Measurements from ENCODE around the gene SPECC1.
"Not testable (repeated sequence)": the region's sequence is repeated elsewhere in the genome, so short reads cannot be mapped to it uniquely, and the experiment has no call there.

SPECC1 gene

GRCh38 chr17:20010099-20010863 is 1.1 kb downstream of the SPECC1 start:
- peak; percentile 9 for DNase-seq

DNA sequence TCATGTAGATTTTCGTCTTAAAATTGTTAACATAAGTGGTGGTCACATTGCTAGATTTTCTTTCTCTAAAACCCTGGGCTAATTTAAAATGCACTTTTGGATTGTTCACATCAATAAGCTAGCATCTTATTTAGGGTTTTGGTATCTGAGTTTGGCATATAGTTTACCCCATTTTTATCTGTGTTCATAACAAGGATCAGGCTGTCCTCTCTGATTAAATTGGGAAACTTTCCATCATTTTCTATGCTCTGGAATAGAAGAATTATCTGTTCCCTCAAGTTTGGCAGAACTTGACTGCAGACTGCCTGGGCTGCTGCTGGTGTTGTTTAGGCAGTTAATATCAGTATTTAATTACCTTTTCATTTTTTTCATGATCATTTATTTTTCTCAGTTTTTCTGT is 1.8 kb downstream of the SPECC1 start:
- DNase-seq: no peak

- DNase-seq: no peak
Observed at GRCh38 chr17:20012017-20012536, 2.9 kb downstream of the SPECC1 start.

GRCh38 chr17:20016475-20016992 is 7.4 kb downstream of the SPECC1 start:
- not testable (repeated sequence) for DNase-seq

- no peak for DNase-seq
Observed at GRCh38 chr17:20022701-20023100, 13.5 kb downstream of the SPECC1 start.

DNA sequence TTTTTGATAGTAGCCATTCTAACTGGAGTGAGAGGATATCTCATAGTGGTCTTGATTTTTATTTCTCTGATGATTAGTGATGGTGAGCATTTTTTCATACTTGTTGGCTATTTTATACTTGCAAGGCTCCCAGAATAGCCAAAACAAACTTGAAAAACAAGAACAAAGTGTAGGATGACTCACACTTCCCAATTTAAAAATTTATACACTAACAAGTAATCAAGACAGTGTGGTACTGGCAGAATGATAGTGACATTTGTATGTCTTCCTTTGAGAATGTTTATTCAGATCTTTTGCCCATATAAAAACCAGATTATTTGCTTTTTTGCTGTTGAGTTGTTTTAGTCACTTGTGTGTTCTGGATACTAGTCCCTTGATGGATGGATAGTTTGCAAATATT is 17.8 kb downstream of the SPECC1 start:
- no peak for DNase-seq

DNA sequence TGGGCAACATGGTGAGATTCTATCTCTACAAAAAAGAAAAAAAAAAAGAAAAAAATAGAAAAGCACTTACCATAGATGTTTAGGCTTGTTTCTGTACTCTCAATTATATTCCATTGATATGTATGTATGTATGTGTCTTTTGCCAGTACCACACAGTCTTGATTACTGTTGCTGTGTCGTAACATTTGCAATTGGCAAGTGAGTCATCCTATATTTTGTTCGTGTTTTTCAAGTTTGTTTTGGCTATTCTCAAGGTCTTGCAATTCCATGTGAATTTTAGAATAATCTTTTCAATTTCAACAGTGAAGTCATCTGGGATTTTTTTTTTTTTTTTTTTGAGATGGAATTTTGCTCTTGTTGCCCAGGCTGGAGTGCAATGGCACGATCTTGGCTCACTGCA is 19.3 kb downstream of the SPECC1 start:
- no peak for DNase-seq

DNA sequence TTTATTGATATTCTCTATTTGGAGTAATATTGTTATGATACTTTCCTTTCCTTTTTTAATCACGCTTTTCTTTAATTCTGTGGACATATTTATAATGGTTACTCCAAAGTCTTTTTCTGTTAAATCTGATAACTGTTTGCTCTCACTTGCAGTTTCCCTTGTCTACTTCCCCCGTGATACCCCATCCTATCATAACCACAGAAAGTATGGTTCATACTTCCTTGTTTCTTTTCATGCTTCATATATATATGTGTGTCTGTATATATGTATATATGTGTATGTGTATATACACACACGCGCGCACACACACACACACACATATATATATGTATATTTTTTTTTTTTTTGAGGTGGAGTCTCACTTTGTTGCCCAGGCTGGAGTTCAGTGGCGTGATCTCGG is 23.5 kb downstream of the SPECC1 start:
- DNase-seq: no peak

DNA sequence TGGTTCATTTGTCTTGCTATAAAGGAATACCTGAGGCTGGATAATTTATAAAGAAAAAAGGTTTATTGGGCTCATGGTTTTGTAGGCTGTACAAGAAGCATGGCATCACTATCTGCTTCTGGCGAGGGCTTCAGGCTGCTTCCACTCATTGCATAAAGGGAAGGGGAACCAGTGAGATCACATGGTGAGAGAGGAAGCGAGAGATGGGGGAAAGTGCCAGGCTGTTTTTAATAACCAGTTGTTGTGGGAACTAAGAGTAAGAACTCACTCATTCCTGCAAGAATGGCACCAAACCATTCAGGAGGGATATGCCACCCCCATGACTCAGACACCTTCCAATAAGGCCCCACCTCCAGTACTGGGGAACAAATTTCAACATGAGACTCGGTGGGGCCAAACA is 24.3 kb downstream of the SPECC1 start:
- DNase-seq: no peak

- DNase-seq: no peak
Observed at GRCh38 chr17:20035501-20035900, 26.3 kb downstream of the SPECC1 start.

DNA sequence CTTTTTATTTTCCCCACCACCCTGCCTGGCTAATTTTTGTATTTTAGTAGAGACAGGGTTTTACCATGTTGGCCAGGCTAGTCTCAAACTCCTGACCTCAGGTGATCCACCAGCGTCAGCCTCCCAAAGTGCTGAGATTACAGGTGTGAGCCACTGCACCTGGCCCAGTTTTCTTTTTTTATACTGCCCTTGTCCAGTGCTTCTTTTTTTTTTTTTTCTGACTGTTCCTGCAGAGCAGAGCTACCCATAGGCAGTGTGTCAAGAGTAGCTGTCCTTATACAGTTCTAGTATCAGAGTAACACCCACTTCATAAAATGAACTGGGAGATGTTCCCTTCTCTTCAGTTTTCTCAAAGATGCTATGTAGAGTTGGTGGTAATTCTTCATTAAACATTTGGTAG is 28.1 kb downstream of the SPECC1 start:
- DNase-seq: not testable (repeated sequence)

- DNase-seq: no peak
Observed at GRCh38 chr17:20039037-20039436, 29.9 kb downstream of the SPECC1 start.

DNA sequence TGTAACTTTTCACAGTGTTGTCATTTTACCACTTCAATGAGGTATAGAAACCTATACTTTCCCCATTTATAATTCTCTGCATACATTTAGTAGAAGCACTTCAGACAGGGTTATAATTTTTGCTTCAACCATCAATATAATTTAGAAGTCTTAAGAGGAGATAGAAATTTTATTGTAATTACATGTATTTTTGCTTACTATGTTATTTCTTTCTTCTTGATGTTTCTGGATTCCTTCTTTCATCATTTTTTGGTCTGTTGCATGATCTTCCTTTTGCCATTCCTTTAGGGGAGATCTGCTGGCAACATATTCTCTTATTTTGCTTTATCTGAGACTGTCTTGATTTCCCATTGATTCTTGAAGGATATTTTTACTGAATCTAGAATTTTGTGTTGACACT is 31.1 kb downstream of the SPECC1 start:
- DNase-seq: no peak

DNA sequence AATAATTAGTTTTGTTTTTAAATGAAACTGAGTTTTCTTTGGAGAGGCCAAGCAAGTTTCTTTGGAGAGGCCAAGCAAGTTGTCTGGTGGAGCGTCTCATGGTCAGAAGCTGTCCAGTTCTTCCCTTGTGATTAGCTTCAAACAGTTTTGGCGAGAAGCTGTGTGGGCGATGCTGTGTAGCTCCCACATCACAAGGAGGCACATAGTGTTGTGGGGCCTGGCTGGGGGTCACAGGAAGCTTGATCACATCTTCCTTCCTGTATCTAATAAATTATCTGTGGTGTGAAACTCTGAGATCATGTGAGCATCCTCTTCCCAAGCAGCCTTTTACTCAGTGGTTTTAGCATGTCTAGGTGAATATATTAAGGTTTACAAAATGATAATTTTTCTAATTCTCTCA is 33.9 kb downstream of the SPECC1 start:
- no peak for DNase-seq

DNA sequence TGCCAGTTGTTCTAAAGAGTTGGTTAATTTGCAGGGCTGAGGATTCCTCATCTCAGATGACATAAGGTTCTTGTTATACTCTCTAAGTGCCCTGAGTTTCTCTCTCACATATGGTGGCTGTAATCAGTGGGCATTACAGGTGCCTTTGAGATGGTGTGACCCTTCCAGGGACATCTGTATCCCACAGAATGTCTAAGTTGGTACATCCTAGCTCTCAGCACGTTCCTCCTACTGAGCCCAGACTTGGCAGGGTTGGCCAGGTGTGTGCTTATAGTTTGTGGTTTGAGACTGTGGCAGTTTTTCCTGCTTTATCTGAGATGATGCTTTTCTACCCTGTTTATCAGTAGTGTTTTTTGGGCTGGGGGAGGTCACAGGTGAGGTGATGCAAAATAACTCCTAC is 36.3 kb downstream of the SPECC1 start:
- no peak for DNase-seq

GRCh38 chr17:20046629-20047028 is 37.5 kb downstream of the SPECC1 start:
- DNase-seq: no peak

GRCh38 chr17:20051624-20052023 is 42.5 kb downstream of the SPECC1 start:
- no peak for DNase-seq

DNA sequence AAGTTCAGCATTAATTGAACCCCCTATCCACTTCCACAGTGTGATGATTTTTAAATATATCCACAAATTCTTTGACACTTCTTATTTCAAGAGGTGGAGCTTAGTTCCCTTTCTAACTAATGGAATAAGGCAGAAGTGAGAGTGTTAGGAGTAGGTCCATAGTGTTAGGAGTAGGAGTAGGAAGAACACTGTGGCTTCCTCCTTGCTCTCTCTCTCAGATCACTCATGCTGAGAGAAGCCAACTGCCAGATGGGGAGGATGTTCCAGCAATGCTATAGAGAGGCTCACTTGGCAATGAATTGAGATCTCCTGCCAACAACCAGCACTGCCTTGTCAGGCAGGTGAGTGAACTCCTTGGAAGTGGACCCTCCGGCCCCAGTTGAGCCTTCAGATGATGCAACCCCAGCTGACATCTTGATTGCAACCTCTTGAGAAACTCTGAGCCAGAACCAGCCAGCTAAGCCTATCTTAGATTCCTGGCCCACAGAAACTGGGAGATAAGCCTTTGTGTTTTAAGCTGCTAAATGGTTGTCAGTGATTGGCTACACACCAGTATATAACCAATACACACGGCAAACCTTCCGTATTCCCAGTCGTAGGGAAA is 44.3 kb downstream of the SPECC1 start:
- DNase-seq: no peak

DNA sequence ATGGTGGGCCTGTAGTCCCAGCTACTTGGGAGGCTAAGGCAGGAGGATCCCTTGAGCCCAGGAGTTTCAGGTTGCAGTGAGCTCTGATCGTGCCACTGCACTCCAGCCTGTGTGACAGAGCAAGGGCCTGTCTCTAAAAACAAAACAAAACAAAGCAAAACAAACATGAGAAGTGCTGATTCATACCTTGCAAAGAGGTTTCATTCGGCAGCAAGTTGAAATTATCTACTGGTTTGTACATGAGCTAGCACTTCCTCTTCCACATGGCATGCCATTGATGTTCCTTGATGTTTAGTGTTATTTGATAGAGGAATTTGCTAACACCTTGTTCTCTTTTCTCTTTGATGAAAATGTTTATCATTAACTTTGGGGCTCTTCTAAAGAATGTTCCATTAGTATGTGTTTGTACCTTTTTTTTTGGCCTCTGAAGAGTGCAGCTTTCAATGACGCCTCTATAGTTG is 50.6 kb downstream of the SPECC1 start:
- DNase-seq: no peak

DNA sequence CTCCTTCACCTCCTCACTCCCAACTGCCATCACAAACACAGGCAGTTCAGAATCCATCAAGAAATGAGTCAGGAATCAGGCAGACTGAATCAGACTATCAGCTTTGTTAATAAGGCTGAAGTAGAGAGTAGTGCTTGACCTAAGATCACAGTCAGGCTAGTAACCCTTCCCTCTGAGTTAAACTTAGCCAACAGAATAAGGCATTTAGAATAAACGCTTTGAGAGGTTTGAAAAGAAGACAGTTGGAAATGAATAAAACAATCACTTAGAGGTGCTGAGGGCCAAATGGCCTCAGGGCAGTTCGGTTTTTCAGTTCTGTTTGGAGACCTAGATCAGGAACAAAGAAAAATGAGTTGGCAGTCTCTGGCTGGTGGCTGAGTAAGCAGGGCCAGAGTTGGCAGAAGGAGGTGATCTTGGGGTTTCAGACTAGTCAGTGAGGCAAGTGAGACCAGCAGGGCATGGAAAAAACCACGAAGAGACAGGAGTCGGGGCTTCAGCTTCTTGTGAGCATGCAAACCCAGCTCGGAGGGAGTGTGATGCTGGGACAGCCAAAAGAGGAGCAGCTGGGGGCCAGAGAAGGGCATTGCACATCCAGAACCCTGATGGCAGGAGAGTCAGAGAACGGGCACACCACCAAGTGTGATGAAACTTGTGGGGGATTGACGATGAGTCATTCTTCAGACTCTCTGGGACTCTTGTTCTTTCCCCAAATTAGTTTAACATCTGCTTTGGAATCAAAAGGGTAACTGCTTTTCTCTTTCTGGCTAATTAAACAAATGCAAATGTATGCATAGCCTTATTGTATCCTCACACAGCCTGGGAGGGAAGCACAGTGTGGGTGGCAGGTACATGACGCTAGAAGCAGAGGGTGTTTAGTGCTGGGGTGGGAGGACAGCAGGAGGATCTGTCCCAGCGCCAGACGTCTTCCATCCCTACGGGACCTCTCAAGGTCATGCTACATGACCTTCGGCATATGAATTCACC is 54.8 kb downstream of the SPECC1 start:
- DNase-seq: peak; percentile 68

DNA sequence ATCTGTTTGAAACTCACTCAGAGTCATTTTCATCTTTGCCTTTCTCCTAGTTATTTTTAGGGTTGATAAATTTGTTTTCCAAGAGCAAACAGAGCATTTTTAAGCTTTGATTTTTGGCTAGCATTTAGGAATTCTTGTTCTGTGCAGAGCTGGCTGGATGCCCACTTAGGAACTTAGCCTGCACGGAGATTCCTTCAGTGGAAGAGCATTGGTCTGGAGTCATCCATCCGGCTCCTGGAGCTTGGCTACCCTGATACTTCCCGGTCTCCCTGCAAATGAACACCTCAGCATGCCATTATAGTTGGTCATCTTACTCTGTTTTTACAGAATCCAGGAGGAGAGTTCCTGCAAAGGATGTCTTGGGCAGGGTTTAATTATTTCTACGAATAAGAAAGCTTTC is 57.1 kb downstream of the SPECC1 start:
- peak; percentile 42 for DNase-seq

DNA sequence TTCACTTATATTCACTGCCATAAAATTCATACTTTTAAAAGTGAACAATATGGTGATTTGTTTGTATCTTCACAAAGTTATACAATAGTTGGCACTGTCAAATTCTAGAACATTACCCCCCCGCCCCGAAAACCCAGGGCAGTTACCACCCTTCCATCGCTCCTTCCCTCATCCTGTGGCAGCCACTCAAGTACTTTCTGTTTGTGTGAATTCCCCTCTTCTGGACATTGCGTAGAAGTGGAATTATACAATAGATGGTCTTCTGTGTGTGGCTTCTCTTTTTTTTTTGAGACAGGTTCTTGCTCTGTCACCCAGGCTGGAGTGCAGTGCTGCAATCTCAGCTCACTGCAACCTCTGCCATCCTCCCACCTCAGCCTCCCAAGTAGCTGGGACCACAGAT is 58.6 kb downstream of the SPECC1 start:
- no peak for DNase-seq

DNA sequence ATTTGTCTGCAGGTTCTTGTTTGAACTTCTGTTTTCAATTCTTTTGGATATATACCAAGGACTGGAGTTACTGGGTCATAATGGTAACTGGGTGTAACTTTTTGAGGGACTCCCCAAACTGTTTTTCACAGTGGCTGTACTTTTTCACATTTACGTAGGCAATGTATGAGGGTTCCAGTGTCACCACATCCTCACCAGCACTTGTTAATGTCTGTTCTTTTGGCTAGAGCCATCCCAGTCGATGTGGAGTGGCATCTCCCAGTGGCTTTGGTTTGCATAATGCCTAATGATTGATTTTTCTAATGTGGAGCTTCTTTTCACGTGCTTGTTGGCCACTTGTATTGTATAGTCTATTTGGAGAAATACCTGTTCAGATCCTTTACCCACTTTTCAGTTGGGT is 59.3 kb downstream of the SPECC1 start:
- DNase-seq: no peak

Measured in amniotic stem cell (primary cell).